DMS114 treated with DMSO at 0.1 percent for 48 hours (cell line): ENCODE data around the gene LAMTOR2.
"Not testable (repeated sequence)": the region's sequence is repeated elsewhere in the genome, so short reads cannot be mapped to it uniquely, and the experiment has no call there.

Source experiments
- DNase-seq: peaks from one replicate; lab custom pipeline; 2025; ENCODE audit not compliant: unreplicated experiment; lab: John Stamatoyannopoulos, UW

Gene LAMTOR2

DNA sequence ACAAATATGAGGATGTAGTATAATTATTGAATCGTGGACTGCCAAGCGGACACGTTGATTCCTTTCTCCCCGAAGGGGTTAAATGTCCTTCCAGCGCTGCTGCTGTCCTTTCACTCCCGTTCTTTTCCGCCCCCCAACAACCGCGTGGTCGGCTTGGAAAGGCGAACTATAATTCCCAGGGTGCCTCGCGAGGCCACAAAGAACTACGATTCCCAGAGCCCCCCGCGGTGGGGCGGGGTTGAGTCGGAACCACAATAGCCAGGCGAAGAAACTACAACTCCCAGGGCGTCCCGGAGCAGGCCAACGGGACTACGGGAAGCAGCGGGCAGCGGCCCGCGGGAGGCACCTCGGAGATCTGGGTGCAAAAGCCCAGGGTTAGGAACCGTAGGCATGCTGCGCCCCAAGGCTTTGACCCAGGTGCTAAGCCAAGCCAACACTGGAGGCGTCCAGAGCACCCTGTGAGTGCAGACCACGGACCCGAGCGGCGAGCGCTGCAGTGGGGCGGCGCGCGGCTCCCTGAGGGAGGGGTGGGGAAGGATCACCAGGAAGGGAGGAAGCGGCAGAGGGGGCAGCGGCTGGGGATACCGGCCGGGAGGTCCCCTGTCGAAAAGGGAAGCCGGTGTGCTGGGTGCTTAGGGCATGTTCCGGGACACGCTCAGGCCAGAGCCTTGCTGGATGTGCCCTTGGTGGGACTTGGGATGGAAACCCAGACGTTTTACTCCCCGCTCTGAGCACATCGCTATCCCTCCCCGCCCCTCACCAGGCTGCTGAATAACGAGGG lies at the start of gene LAMTOR2:
LAMTOR2 (plus strand) TSS at position 283 of the 781 bp plus-strand sequence; CDS start at position 391, 108 bp downstream.
- peak; percentile 100 for DNase-seq

DNA sequence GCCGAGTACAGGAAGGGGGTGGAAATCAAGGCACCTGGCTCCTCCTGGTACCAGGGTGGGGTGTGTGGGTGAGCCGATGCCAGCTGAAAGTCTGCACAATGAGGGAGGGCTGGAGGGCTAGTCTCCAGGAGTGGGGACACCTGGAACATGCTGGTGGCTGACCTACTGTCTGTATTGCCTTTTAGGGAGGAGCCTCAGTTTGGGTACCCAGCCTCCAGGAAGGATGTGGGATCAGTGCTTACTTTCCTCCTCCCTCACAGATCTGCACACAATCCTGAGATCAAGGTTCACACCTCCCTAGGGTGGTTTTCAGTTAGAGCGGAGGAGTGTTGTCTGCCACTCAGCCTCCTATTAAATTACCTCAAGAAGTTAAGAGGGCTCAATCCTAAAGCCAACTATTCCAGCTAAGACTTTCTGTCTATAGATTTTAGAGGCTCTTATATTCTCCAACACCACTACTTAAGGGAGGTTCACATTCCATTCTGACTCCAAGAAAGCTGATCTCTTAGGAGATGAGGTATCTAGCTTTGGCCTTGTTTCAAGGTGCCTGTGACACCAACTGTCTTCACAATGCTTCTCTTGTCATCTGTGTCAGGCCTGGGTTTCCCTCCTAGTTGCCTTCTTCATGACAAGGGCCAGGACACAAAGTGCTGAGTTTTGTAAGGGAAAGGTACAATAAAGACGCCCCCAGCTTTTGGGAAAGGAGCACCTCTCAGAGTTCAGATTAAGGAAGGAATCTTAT lies 49.6 kb upstream of the LAMTOR2 start:
- no peak for DNase-seq

DNA sequence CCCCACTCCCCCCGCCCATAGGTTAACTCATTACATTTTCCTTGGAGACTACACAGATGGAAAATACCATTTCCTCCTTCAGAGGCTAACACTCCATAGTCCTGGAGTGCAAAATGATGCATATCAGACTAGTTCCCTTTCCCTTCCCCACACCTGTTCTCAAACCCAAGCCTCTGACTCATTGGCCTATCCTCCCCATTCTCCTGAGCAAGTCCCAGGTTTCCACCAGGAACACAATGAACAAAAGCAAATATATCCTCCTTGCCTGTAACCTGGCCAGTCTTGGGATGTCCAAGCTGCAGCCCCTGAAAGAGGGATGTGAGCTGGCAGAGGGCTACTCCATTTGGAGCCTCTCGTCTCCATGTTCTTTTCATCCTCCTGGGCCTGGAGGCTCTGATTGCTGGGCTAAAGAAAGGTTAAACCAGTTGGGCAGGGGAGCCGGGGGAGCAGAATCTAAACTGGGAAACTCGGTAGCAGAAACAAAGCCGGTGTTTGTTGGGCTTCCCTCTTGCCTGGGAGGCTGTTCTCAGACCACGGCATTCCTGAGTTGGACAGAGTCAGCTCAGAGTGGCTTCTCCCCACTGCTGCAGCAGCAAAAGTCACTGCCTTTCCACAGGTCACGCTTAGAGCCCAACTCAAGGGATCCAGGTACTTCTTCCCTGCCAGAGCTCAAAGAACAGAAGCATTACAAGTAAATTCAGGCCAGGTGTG lies 47.8 kb upstream of the LAMTOR2 start:
- no peak for DNase-seq

DNA sequence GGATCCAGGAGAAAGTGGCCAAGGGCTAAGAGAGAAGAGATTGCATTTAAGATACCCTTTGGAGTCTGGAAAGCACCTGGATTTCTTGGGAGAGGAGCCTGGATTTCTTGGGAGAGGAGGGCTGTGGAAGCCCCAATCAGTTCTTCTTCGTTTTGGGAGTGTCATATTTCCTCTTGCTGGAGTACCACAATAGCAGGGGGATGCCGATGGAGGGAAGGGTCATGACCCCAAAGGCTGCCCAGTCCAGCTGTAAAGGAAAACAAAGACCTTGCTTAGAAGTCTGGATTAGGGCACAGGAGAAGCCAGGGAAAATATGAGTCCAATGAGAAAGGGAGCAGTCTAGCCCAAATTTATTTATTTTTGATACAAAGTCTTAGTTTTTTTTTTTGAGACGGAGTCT lies 45.2 kb upstream of the LAMTOR2 start:
- no peak for DNase-seq

DNA sequence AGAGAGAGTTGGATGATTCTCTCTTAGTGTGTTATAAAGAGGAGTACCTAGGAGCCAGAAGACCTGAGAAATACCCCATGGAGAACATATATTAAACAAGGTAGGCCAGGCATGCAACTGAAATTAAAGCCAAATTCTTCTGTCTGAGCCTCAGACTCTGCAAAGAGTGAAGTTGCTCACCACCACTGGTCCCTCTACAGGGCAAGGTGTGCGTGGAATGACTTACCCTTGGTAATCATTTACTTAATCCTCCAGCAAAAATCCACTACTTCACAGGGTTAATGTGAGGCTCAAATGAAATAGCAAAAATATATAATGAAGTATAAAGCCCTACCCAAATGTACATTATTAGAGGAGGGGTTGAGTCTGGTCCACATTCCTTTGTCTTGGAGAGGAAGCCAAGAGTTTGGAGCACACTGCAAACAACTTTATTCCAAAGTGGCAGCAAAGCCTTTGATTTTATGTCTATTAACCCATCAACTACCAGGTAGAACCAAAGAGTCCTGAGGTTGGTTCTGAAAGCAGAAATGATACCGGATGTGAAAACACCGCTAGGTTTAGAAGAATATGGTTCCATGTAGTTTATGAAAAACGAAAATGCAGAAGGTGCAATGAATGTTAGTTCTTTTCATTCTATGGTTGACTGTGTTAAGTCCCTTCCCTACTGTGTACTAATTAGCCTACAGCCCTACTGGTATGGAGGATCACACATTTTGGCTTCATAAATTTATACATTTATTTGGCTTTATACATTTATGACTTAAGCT lies 42.3 kb upstream of the LAMTOR2 start:
- no peak for DNase-seq

DNA sequence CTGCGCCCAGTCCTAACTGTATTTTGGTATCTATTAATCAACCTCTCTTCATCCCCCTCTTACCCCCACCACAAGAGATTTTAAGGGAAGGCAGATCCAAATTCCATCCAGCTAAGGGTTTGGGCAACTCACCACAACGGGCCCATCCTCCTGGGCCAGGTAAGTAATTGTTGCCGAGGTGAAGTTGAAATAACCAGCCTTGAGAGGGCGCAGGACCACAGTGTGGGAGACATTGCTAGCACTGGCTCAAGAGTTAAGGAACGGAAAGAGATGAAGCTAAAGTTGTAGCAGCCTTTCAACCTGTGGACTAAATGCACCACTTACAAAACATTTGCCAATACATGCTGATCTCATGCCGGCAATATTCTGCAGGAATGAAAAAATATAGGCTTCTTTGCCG lies 39.8 kb upstream of the LAMTOR2 start:
- no peak for DNase-seq

DNA sequence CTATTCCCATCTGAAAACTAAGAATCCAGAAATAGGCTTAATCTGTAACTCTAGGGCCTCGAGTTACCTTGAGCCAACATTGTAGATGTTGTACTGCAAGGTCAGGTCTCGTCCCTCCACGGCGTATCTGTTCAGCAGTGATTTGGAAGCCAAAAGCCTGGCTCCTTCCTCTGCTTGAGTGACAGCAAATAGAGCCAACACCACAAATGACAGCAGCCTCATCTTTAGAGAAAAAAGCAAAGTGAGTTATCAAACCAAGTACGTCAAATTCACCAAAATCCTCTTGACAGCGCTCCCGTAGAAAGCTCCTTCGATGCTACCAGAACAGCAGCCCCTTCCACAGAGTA lies 34.7 kb upstream of the LAMTOR2 start:
- DNase-seq = no peak

DNA sequence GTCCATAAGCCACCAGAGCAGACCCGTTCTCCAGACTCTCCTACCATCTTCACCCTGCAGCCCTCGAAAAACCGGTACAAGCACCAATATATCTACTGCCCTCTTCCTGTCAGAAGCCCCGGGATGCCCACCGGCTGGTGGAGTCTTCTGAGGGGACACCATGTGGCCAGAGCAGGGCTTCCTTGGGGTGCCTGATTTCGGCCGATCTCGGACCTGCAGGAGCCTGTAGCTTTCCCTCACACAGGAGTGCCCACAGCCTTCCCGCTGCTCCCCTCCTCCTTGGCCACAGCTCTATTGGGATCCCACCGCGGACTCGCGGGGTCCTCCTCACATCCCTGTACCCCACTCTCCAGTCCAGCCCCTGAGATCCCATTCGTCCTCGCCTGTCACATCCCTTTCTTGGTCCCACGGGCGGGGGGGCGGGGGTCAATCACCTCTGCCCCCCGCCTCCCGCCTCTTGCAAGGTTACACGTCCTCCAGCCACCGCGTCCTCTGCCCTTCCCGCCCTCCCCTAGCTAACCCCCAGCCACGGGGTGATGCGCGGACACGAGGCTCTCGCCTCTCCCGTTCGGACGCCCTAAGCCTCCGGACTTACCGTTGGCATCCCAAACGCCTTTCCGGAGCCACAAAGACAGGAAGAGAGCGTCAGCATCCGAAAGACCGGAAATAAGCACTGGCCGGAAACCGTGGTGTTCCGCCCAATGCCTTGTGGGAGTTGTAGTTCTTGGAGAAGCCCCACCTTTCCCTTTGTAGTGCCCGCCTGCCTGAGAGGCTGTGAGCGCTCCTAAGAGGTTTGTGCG lies 34.1 kb upstream of the LAMTOR2 start, which contains the start of gene SSR2:
SSR2 (minus strand) TSS at position 659 of the 800 bp plus-strand sequence. CDS start 784 bp downstream, outside the sequence.
- DNase-seq = peak; percentile 98

DNA sequence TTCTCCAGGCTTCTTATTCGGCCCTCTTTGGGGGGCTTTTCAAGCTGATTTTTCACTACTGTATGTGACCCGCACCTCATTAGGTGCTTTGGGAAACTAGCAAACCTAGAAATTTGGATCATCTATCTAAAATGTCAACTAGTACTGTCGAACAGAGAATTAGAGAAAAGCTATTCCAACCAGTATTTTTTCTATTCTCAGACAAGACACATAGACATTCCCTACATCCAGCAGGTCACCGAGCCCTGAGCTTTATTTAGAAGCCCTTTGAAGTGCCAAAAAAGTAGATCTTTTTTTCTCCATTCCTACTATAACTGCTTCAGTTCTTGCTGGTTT lies 33.5 kb upstream of the LAMTOR2 start:
- DNase-seq = no peak

DNA sequence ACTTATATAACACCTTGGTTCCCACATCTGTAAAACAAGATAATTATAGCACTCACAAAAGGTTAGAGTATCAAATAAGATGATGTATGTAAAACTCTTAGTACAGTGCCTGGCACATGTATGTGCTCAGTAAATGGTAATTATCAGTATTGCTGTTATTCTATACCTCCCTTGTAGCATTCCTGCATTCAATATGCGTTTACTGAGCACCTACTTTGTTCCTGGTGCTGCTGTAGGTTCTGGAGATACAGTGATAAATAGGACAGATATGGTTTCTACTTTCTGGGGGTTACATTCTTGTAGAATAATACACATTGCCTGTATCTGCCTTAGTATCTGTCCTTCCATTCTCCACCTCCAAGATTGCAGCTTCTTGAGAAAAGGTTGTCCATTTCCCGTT lies 32.6 kb upstream of the LAMTOR2 start:
- DNase-seq = no peak

DNA sequence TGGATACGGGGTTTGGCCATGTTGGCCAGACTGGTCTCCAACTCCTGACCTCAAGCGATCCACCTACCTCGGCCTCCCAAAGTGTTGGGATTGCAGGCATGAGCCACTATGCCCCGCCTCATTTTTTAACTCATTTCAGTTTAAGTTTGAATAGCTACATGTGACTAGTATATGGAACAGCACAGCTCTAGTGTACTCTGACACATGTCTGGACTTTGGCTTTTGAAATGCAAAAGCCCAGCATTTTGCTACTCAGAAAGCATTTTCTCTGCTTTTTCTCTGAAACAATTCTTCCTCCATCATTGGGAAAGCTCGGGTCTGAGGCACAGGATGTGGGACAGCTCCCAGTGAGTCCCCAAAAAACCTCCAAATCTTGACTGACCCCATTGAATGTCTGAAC lies 29.8 kb upstream of the LAMTOR2 start:
- DNase-seq = no peak

DNA sequence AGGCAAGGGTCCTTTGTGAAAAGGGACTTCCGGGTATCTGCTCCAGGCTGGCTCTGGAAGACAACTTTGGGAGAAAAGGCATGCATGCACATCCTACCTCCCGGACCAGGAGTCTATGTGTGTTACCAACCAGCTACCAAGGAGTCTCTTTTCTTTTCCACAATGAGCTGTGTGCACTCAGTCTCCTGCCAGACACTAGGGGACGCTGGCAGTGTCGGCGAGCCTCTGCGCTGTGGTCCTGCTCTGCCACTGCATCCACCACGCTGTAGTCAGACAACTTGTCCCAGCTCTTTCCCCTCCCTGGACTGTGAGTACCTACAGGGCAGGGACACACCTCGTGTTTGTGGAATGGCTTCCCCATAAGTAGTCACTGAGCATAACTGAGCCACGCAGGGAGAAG lies 28.7 kb upstream of the LAMTOR2 start:
- no peak for DNase-seq

DNA sequence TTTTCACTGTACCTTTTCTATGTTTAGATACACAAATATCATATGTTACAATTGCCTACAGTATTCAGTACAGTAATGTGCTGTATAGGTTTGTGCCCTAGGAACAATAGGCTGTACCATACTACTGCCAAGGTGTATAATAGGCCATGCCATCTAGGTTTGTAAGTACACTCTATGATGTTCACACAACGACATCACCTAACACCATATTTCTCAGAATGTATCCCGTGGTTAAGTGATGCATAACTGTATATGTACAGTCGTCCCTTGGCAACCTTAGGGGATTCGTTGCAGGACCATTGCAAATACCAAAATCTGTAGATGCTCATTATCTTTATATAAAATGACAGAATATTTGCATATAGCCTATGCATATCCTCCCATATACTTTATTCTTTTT lies 28.0 kb upstream of the LAMTOR2 start:
- DNase-seq = no peak

DNA sequence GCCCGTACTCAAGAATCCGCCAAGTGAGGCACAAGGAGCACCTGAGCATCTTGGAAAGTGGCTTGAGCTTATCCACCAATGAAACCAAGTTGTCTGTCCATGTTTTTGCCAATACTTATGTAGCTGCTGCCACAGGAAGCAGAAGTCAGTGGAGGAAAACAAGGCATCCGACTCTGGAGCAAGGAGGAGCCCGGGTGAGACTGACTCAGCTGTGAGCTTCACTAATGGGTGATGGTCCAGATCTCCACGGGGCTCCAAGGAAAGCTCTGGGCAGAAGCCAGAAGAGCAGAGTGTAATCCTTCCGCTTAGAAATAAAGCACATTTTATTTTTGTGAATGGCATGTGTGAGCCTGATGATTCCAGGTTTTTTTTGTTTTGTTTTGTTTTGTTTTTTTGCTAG lies 21.6 kb upstream of the LAMTOR2 start:
- DNase-seq = no peak

DNA sequence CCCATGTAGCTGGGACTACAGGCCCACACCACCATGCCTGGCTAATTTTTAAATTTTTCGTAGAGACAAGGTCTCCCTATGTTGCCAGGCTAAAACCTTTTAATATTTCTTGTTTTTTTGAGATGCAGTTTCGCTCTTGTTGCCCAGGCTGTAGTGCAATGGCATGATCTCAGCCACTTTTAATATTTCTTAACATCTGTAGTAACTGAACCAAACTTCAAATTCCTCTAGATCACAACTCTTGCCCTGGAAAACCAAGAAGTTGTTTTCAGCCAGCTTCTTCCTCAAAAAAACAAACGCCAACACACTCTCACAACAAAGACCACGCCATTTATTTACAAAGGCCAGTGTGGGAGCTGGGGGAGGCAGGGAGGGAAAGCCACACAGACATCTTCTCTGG lies 19.6 kb upstream of the LAMTOR2 start:
- not testable (repeated sequence) for DNase-seq

DNA sequence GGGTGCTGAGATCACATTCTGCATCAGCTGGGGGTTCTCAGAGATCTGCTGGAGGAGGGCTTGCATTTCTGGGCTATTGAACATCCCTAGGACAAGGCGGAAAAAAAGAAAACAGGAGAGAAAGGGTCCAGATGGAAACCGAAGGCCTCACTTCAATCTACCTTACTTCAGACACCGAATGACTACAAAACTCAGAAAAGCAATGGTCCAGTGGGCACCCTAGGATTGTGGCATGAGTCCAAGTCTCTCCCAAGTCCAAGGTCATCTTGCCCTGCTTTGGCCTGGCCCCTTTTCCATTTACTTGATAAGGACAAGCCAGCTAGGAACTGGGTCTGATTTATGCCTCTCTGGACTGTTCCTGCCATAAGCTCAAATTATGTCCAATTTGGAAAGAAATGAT lies 11.8 kb upstream of the LAMTOR2 start:
- DNase-seq = no peak

DNA sequence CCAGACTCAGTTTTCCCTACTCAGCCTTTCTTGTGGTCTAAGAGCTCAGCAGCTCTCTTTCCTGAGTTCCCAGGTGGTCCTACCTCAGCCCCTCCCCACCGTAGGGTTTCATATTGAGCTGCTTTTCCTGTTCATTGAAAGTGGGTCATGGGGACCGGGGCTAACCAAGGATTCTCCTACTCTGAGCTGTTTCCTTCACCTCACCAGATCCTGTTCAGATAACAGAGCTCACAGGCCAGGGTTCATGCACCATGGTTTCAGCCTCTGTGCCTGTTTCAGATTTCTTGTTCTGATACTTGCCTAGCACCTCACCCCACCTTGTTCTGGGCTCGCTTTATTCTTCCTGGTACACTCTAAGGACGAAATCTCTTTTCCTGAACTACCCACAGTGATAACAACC lies 9.5 kb upstream of the LAMTOR2 start:
- no peak for DNase-seq

DNA sequence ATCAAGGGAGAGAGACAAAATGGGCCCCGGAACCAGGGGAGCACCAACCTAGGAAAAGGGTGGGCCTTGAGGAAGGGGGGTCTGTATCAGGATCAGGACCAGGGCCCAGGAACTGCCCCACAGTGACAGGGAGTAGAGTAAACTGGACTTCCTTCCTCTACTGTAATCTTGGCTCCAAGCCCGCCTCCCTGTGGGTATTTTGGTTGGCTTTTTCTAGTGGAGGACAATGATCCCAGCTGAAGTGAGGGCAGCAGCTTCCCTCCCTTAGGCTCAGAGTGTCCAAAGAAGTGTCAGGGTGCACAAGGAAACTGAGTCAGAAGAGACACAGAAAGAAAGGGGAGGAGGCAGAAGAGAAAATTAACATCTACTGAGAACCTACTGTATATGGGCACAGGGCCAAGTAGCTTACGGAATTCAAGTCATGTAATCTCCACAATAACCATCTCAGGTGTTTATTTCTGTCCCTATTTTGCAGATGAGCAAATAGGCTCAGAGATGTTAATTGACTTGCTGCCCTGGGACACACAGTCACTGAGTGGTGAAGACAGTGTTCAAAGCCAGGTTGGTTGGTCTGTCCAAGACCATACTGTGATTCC lies 5.8 kb upstream of the LAMTOR2 start:
- no peak for DNase-seq

DNA sequence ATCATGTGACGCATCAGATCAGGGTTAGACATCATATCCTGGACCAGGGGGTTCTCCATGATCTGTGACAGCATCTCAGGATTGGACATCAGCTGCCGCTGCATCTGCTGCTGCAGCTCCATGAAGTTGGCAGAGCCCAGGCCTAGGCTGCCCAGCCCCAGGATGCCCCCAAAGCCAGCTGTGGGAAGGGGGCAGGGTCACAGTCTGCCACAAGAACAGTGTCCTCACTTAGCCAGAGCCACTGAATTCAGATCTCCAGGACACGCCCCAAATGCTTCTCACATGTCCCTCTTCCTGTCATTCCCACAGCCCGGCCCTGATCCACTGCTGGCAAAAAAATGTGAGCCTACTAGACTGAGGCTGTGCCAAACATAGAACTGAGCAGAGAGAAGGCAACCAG lies 4.2 kb upstream of the LAMTOR2 start:
- no peak for DNase-seq
